T47D (cell line): ENCODE data around the gene TMEM143.

Experiments
- DNase-seq, 2 experiments: peaks; one replicate each; pipeline versions ENCODE4 v3.0.0 to v3.0.0-alpha.2; 2011 to 2012; ENCODE audit warnings: low read depth in 1 of 2, low spot score in 1 of 2
- JUND ChIP-seq: IDR thresholded peaks from 2 replicates; pipeline ENCODE4 v1.6.1; 2012; ENCODE audit warnings: low read depth
- in situ Hi-C: cut with HindIII; loops from 2 replicates; pipeline ENCODE4 v1.10.0; 2016; ENCODE audit warnings: low sequenced_read_pairs, low pct_unique_long_range_greater_than_20kb

The TMEM143 gene

DNA sequence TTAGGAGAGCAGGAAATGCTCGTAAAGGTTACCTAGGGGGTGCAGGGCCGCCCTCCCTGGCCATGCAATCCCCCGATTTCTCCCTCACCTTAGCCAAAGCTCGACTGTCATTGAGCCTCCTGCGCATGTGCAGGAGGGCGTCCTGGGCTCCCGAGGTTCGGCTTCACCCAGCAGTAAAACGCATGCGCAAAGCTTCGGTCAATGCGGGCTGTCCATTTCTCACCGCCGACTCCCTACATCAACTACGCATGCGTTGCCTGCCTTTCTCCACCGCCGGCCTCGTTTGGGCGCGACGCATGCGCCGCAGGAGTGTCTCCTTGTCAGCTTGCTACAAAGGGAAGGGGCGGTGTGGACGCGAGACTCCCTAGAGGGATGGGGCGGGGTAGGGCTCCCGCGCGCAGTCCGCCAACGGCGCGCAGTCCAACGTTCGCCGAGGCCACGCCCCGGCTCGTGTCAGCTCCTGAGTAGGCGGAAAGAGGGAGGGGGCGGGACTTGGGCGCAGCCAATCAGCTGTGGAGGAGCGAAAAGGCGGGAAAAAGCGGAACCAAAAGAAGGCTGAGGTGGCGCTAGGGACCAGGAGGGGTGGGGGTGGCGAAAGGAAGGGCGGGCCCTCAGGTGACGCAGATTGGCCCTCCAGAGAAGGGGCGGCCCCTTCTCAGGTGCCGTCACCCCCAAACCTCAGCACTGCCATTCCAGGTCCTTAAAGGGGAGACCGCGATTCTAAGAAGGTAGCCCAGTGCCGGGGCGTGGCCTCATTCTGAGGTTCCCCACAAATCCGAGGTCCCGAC lies at the start of gene TMEM143, which contains the start of gene SYNGR4:
TMEM143 (minus strand) TSS at position 131 of the 788 bp plus-strand sequence; CDS start at position 111, 20 bp downstream.
SYNGR4 (plus strand) TSS at position 558 of the 788 bp plus-strand sequence. CDS start 1,476 bp downstream, outside the sequence.
- DNase-seq = peak; percentile 89 to 99
- in situ Hi-C loops = no loop called here
- no peak for TF ChIP-seq JUND

DNA sequence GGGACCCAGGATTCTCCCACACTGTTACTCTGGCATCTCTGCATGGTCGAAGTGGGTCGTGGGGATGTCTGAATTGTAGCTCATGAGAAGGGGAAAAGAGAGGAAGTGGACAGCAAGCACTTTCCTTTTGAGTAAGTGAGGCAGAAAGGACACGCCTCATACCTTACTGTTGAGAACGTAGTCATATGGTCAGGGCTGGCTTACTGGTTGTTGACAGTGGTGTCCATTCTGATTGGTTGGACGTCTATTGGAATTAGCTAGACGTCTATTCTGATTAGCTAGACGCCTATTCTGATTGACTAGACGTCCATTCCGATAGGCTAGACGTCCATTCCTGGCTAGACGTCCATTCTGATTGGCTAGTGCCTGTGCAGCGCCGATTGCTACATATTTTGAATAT lies 42.1 kb upstream of the TMEM143 start:
- no peak for TF ChIP-seq JUND
- no peak for DNase-seq
- in situ Hi-C loops = no loop called here

DNA sequence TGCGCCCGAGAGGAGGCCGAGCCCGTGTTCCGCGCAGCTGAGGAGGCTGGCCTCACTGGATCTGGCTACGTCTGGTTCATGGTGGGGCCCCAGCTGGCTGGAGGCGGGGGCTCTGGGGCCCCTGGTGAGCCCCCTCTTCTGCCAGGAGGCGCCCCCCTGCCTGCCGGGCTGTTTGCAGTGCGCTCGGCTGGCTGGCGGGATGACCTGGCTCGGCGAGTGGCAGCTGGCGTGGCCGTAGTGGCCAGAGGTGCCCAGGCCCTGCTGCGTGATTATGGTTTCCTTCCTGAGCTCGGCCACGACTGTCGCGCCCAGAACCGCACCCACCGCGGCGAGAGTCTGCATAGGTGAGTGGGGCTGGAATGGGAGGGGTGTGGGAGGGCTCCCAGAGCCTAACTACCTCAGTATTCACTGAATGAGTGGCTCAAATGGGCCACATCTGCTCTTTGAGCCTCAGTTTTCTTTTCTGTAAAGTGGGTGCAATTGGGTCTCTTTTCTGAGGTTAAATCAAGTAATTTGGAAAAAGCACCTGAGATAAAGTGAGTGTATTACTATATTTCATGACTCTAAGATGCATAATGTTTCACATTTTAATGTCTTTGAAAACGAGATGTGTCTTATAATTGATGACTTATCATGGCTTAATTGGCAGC lies 41.4 kb upstream of the TMEM143 start:
- in situ Hi-C loops = no loop called here
- no peak for TF ChIP-seq JUND
- no peak for DNase-seq

DNA sequence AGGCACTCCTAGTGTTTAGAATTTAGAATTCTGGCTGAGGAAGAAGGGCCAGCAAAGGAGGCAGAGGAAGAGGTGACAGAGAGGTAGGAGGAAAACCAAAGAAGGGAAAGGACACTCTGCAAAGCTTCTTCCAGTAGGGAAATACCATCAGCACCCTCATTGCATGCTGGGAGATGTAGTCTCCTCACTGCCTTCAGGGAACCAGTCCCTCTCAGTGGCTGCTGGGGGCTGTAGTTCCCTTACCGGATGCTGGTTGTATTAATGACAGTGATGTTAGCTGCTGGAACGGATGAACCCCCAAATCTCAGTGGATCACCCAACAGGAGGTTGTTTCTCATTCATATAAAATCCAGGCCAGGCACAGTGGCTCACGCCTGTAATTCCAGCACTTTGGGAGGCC lies 39.9 kb upstream of the TMEM143 start:
- TF ChIP-seq JUND = no peak
- peak; percentile 67 to 74 for DNase-seq
- in situ Hi-C loops = no loop called here

DNA sequence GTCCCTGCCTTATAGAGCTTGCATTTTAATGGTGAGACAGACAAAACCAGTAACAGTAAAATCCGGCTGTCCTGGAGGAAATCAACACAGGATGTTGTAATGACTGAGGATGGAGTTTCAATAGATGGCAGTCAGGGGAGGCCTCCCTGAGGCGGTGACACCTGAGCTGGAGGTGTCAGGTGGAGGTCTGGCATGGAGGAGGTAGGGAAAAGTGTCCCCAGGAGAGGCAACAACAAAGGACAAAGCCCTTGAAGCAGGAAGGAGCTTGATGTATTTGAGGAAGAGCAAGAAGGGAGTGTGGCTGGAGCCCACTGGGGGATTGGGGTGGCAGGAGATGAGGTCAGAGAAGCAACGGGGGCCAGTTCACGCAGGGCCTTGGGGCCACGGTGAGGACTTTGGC lies 37.5 kb upstream of the TMEM143 start:
- no peak for DNase-seq
- no peak for TF ChIP-seq JUND
- in situ Hi-C loops = no loop called here

DNA sequence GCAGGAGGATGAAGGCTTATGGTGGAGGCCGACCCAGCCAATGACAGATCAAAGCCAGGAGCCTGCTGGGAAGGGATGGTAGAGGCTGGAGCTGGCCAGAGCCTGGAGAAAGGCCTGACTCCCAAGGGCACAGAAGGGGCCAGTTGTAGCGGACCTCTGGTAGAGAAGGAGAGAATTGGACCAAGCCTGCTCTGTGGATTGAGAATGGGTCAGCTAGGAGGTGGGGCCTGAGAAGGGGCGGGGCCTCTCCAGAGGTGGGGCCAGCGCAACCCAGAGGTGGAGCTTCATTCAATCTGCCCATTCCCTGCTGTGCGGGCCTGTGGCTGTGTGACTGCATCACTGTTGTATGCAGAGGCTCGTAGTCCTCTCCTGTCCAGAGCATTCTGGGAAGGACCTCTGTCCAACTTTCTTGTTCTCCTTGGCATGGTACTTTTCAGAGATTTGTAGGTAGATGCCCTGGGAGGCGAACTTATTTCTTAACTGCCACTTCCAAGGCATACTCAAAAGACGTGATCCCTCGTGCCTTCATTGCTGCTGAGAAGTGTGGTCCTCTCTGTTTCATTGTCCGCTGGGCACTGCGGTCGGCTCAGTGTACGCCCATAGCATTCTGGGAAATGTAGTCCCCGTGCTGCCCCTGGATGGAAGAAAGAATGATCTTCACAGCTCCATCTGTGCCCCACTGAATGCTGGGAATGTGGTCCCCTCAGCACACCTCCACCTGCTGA lies 36.4 kb upstream of the TMEM143 start:
- peak; percentile 87 to 93 for DNase-seq
- in situ Hi-C loops = no loop called here
- no peak for TF ChIP-seq JUND

DNA sequence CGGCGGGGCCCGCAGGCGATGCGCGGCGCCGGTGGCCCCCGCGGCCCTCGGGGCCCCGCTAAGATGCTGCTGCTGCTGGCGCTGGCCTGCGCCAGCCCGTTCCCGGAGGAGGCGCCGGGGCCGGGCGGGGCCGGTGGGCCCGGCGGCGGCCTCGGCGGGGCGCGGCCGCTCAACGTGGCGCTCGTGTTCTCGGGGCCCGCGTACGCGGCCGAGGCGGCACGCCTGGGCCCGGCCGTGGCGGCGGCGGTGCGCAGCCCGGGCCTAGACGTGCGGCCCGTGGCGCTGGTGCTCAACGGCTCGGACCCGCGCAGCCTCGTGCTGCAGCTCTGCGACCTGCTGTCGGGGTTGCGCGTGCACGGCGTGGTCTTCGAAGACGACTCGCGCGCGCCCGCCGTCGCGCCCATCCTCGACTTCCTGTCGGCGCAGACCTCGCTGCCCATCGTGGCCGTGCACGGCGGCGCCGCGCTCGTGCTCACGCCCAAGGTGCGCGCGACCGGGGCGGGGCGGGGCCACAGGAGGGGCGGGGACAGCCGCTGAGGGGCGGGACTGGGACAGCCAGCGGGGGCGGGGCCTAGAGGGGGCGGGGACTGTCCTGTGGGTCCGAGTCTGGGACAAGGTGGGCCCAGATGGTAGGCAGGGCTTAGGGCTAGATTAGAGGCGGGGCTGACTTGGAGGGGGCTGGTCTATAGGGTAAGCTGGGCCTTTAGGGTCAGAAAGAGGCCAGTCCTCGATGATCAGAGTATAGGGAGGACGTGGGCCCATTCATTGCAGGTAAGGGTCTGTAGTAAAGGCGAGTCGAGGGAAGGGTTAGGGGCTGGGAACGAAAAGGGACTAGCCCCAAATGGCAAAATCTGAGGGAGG lies 34.9 kb upstream of the TMEM143 start:
- no peak for TF ChIP-seq JUND
- DNase-seq = no peak
- in situ Hi-C loops = no loop called here

DNA sequence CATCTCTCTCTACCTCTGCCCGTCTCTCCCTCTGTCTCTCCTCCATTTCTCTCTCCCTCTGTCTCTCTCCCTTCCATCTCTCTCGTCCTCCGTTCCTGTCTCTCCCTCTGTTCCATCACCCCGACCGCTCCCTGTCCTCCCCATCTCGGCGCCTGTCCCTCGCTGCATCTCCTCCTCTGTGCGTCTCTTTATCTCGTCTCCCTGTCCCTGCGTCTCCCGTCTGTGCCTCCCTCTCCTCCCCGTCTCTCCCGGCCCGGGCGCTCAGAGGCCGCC lies 34.3 kb upstream of the TMEM143 start:
- TF ChIP-seq JUND = no peak
- in situ Hi-C loops = no loop called here
- no peak for DNase-seq

DNA sequence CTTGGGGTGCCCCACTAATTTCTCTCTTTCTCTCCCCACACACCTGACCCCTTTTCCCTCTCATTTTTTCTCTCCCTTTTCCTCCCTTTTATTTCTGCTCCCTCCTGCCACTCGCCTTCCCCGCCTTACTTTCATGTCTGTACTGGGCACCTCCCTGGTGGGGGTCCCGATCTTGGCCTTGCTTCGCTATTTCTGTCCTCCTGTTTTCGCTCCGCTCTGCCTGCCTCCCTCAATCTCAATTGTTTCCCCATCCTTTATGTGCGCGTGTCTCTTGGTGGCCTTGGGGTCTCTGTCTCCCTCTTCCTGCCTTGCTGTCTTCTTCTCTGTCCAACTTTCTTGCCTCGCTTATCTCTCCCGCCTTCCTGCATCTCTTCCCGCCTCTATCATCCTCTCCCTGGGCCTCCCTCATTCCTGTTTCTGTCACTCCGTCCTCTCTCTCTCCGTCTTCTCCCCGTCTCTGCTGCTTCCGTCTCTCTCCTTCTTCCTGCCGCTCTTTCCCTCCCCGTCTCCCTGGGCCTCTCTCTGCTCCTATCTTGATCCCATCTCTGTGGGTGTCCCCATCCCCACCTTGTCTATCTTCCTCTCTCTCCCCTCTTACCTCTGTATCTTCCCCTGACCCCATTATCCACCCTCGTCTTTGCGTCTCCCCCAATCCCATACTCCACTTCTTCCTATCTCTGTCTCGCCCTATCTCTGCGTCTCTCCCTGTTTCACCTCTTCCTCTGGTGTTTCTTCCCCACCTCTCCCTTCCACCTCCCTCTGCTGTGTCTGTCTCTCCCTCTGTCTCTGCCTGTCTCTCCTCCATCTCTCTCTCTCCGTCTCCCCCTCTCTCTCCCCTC lies 33.7 kb upstream of the TMEM143 start:
- DNase-seq = no peak
- no peak for TF ChIP-seq JUND
- in situ Hi-C loops = no loop called here

DNA sequence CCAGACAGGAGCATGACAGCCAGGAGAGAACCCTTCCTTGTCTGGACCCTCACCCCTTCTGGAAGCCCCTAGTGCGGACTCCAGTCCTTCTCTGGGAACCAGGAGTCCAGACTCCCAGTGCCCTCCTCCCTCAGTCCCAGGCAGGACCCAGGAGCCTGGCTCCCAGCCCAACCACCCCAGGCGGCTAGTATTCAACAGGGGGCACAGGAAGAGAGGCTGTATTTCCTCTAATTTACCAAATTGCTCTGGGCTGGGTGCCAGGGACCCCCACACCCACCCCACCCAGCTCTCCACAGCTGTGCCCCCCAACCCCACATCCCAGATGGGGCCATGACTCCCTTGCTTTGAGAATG lies 33.1 kb upstream of the TMEM143 start:
- in situ Hi-C loops = no loop called here
- TF ChIP-seq JUND = no peak
- no peak for DNase-seq

DNA sequence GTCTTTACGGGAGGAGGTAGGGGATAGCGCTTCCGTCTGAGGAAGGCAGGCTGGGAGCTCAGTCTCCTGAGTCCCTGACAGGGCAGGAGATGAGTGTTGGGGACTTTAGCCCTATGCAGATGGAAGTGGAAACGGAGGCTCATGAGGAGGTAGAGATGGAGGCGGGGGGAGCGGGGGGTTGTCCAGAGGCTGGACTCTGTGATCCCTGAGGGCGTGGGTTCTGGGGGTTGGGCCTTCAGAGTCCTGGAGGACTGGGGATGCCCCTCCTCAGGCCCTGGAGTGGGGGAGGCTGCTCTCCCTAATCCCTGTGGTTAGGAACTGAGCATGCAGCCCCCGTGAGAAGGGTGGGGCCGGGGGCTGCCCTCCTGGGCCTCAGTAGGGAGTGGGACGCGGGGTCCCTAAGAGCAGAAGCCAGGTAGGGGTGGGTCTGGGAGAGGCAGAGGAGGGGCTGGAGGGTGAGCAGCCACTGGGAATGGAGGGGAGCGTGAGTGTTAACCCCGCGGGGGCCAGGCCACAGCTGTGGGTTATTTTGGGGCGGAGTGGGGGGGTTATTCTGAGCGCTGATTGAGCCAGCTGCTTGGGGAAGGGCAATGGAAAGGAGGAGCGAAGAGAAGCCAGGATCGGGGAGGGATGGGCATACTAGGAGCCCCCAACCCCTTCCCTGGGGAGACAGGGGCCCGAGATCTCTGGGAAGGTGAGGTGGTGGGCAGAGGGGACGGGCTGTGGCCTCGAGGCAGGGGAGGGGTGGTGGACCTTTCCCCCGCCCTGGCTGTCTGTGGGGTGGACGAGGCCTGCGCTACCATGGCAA lies 32.5 kb upstream of the TMEM143 start:
- no peak for TF ChIP-seq JUND
- no peak for DNase-seq
- in situ Hi-C loops = no loop called here
